ENCODE data around the gene ECEL1.

- TF ChIP-seq CTCF (IDR thresholded peaks at IDR 0.05; ENCODE audit: insufficient read depth, low read length, poor library complexity, severe bottlenecking) (peak; percentile 47), EZH2phosphoT487 (conservative IDR thresholded peaks at IDR 0.05; ENCODE audit: low read length) (no peak)
Observed at GRCh38 chr2:232521959-232522622, 34.5 kb upstream of the ECEL1 start.
